H1 (cell line): ENCODE measurements around the gene LHX2. TPM values are rescaled to one million over a fixed set of nuclear protein-coding genes. Genes with fewer than 3 reads are reported as not detected.

Experiments used
- BACH1 ChIP-seq: IDR thresholded peaks from 2 replicates; pipeline ENCODE4 v1.6.1; 2012; ENCODE audit warnings: low read length, improper control_type of control experiment
- CEBPB ChIP-seq: IDR thresholded peaks from 2 replicates; pipeline ENCODE4 v1.6.1; 2012; ENCODE audit warnings: low read depth, low read length
- CHD2 ChIP-seq: IDR thresholded peaks from 2 replicates; pipeline ENCODE4 v1.6.1; 2012; ENCODE audit warnings: low read length, improper control_type of control experiment
- CTBP2 ChIP-seq: IDR thresholded peaks from 2 replicates; pipeline ENCODE4 v1.7.0; 2011; ENCODE audit warnings: borderline replicate concordance, mild to moderate bottlenecking, moderate library complexity, mixed read lengths, low read length; ENCODE audit not compliant: insufficient read depth, insufficient read length
- MAFK ChIP-seq: IDR thresholded peaks from 2 replicates; pipeline ENCODE4 v1.6.1; 2012; ENCODE audit warnings: low read depth, mild to moderate bottlenecking, improper control_type of control experiment, low read length
- POU5F1 ChIP-seq: IDR thresholded peaks from 2 replicates; pipeline ENCODE4 v1.6.1; 2011; ENCODE audit warnings: low read depth, mild to moderate bottlenecking, low read length, moderate library complexity
- SAP30 ChIP-seq: fragments of 300-600 bp; sonication (generic); IDR thresholded peaks from 2 replicates; pipeline ENCODE4 v1.7.1; 2012; ENCODE audit warnings: low read length, moderate library complexity, mild to moderate bottlenecking, inconsistent platforms; ENCODE audit not compliant: insufficient read depth, insufficient replicate concordance
- SP4 ChIP-seq: IDR thresholded peaks from 2 replicates; pipeline ENCODE4 v1.6.1; 2012; ENCODE audit warnings: low read length, inconsistent platforms
- SUZ12 ChIP-seq: fragments of 200-600 bp; sonication (generic); IDR thresholded peaks from 2 replicates; pipeline ENCODE4 v1.6.1; 2012; ENCODE audit warnings: mild to moderate bottlenecking, inconsistent platforms, low read length, moderate library complexity, mixed read lengths
- TAF7 ChIP-seq: optimal IDR thresholded peaks from 2 replicates; pipeline ENCODE3; 2011; ENCODE audit warnings: low read depth, mild to moderate bottlenecking, inconsistent platforms, low read length, moderate library complexity, borderline replicate concordance
- polyA plus RNA-seq, 7 experiments: library from polyadenylated mRNA; depleted of rRNA in 3 of 7; stranded (reverse) in 5 of 7; unstranded in 2 of 7; fragments of >200 nt in 5 of 7; fragments of 200-250 nt in 2 of 7; gene quantifications; 1 replicate in 5 of 7; 2 replicates in 1 of 7; 4 replicates in 1 of 7; pipeline versions ENCODE4 v1.2.1 to v1.2.3, GENCODE V29; 2011 to 2013; ENCODE audit warnings: missing spikeins in 2 of 7, mixed read lengths in 2 of 7
- total RNA-seq: library from RNA; stranded (reverse); fragmentation: NEBNext Ultra II Directional; extraction: Animal tissue kit (Norgen Biotek cat#: 25700); gene quantifications from 2 replicates; pipeline ENCODE4 v1.2.1, GENCODE V29; 2021
- TF ChIP-seq, protein P1 (sequence below): IDR thresholded peaks from 2 replicates; pipeline ENCODE4 v1.6.1; 2012; ENCODE audit warnings: low read length, inconsistent platforms
- TF ChIP-seq, protein P2 (sequence below): IDR thresholded peaks from 2 replicates; pipeline ENCODE4 v1.6.1; 2012; ENCODE audit warnings: inconsistent platforms

Gene LHX2
- total and polyA plus RNA-seq, 2 of the 8 experiments (the other 6 are each of a cell fraction or from before 2014, with no cell fraction given) = 0.11 to 0.86 TPM

DNA sequence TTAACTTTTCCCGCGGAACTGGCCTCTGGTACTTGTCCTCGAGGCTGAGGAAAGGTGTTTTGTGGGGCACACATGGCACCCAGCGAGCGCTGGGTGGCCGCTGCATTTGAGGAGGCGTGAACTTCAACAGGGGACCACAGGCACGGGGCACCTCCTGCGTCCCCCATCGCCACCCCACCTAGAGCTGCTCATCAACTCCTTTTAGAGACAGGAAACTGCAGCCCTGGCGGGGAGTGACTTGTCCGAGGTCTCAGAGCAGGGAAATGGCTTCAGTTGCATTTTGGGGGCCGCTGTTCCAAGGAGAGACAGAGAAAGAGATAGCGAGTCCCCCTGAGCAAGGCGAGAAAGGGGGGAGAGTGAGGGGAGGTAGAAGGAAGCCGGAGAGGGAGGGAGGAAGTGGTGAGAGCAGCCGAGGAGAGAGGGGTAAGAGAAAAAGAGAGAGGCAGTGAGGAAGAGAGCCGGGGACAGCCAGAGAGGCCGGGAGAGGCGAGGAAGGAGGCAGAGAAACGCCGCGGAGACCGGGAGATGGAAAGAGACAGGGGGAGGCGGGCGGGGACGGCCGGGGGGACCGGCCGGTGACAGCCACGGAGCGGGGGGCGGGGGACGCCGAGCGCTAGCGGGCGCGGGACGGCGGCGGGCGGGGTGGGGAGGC is 12.5 kb upstream of the LHX2 start (continued):
- TF ChIP-seq, protein P1, sequence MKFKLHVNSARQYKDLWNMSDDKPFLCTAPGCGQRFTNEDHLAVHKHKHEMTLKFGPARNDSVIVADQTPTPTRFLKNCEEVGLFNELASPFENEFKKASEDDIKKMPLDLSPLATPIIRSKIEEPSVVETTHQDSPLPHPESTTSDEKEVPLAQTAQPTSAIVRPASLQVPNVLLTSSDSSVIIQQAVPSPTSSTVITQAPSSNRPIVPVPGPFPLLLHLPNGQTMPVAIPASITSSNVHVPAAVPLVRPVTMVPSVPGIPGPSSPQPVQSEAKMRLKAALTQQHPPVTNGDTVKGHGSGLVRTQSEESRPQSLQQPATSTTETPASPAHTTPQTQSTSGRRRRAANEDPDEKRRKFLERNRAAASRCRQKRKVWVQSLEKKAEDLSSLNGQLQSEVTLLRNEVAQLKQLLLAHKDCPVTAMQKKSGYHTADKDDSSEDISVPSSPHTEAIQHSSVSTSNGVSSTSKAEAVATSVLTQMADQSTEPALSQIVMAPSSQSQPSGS = no peak
- TF ChIP-seq CHD2 (no peak), SAP30 (no peak), CEBPB (no peak), SUZ12 (peak; percentile 90), MAFK (no peak), POU5F1 (no peak), CTBP2 (peak; percentile 94), TAF7 (no peak), BACH1 (no peak), SP4 (no peak)
- TF ChIP-seq, protein P2, sequence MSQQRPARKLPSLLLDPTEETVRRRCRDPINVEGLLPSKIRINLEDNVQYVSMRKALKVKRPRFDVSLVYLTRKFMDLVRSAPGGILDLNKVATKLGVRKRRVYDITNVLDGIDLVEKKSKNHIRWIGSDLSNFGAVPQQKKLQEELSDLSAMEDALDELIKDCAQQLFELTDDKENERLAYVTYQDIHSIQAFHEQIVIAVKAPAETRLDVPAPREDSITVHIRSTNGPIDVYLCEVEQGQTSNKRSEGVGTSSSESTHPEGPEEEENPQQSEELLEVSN = peak; percentile 77
